ENCODE measurements around the gene PTPRM.
A peak's percentile ranks its signal among the peaks of the same experiment; 100 is the strongest.

The PTPRM gene

GRCh38 chr18:7871560-7872456 lies 304.7 kb downstream of the PTPRM start:
- no peak for DNase-seq

DNA sequence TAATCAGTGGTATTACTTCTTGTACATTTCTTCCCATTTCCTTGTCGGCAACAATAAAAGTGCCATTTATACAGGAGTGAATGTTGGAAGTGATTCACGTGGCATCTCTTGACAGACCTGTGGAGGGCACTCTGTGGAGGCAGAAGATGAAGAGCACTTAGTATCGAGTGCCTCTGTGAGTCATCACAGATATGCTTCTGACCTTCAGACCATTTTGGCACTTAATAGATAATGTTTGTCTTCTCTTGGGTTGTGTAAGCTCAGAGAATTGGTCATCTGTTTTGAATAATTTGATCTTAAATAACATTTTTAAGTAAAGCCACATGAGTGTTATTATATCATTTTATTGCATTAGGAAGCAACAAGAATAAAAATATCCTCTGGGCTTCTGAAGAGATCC lies 305.5 kb downstream of the PTPRM start:
- DNase-seq: peak; percentile 26

- no peak for DNase-seq
Measured at GRCh38 chr18:7873316-7873715, 306.2 kb downstream of the PTPRM start.

- DNase-seq: no peak
Measured at GRCh38 chr18:7876354-7877104, 309.4 kb downstream of the PTPRM start.

GRCh38 chr18:7877609-7878008 lies 310.5 kb downstream of the PTPRM start:
- no peak for DNase-seq

- DNase-seq: no peak
Measured at GRCh38 chr18:7878265-7879211, 311.4 kb downstream of the PTPRM start.

DNA sequence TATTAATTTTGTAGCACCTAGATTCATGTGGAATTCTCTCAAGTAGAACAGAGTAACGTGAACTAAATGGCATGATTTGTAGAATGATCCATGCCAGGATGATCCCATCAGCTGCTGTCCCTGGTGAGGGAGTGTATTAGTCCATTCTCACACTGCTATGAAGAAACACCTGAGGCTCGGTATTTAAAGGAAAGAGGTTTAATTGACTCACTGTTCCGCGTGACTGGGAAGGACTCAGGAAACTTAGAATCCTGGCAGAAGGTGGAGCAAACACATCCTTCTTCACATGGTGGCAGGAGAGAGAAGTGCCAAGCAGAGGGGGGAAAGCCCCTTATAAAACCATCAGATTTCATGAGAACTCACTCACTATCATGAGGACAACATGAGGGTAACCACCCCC lies 312.6 kb downstream of the PTPRM start:
- no peak for DNase-seq

DNA sequence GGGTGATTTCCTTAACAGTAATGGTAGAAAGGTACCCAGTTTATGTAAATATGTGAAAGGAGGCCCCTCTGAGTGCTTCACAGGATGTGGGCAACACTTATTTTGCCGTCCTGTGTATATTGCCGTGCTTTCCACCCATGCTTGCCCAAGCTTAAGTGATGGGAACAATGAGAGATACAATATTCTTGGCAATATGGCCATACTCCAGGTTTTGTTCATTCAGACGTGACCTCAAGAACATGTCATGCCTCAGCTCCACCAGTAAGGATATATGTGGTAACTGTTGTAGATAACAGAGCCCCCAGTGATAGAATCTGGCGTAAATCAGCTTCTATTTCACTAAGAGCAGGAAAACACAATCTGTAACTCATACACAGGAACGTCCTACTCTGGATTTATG lies 318.7 kb downstream of the PTPRM start:
- peak; percentile 39 for DNase-seq

GRCh38 chr18:7886436-7886835 lies 319.3 kb downstream of the PTPRM start:
- DNase-seq: no peak

- DNase-seq: no peak
Measured at GRCh38 chr18:7889515-7889914, 322.4 kb downstream of the PTPRM start.

GRCh38 chr18:7890075-7890474 lies 323.0 kb downstream of the PTPRM start:
- DNase-seq: no peak

DNA sequence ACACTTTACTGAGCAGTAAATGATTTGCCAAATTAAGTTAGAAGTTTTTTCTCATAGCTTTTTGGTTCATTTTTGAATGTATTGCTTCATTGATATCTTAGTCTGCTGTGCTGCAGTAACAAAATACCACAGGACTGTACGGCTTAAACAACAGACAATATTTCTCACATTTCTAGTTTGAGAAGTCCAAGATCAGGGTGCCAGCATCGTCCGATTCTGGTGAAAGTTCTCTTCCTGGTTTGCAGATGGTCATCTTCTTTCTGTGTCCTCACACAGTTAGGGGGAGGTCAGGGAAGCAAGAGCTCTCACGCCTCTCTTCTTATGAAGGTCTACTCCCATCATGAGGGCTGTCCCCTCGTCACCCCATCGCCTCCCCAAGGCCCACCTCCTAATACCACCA lies 325.4 kb downstream of the PTPRM start:
- DNase-seq: no peak

- no peak for DNase-seq
Measured at GRCh38 chr18:7894592-7894991, 327.5 kb downstream of the PTPRM start.

DNA sequence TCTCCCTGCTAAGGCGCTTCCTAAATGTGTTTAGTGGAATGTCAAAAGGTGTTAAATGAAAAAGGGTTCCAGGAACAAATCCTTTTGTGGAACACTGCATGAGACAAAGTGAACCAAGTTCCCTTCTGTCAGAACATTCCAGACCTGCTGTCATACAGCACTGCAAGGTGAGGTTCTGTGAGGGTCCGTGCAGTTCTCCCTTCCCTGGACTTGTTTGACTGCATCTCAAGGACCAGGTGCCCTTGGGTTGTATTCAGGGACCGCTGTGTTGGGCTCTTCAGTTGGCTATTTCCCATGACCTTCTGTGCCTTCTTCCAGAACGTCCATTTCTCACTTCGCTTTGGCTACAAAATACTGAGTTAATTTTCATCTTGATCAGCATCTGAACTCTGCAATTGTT lies 328.2 kb downstream of the PTPRM start:
- no peak for DNase-seq

DNA sequence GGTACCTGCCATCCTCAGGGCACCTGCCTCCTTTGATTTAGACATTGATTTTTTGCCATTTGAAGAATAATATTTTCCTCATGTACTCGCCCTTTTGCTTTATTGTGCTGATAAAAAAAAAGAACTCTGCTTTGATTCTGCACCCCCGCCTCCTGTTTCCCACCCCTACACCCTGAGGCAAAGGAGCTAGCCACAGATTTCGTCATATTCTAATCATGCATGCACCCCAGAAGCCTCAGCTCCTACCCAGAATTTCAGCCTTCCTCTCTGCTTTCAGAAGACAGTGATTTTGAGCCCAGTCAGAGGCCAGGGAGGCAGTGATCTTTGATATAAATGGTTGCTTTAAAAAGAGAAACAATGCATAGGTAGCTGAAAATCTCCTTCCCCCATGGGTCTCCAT lies 329.0 kb downstream of the PTPRM start:
- no peak for DNase-seq

GRCh38 chr18:7896805-7897518 lies 329.8 kb downstream of the PTPRM start:
- DNase-seq: no peak

DNA sequence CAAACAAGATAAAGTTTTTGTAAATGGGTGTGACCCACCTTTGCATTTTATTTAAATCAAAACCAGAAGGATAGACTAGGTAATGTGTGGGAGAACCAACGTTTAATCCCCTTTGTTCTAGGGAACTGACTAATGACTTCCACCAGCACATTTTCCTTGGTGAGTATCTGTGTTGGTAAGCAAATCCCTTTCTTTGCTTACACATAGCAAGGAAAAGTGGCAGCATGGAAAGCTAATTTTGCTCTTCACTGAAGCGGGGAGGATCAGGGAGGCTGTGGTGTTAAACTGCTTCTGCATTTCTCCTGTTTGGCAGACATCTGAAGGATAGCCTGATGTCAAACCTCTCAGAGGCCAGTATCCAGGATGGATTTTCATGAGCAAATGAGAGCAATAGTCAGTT lies 331.1 kb downstream of the PTPRM start:
- DNase-seq: no peak

GRCh38 chr18:7899078-7899477 lies 332.0 kb downstream of the PTPRM start:
- no peak for DNase-seq

DNA sequence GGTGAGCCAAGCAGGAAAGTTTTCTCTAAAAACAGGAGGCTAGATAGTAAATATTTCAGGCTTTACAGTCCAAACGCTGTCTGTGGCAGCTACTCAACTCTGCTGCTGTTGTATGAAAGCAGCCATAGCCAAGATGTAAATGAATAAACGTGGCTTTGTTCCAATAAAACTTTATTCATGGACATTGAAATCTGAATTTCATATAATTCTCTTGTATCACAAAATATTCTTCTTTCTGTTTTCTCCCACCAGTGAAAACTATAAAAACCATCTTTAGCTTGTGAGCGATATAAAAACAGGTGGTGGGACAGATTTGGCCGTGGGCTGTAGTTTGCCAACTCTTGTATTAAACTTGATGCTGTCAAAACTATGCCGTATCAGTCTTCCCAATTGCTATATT lies 333.0 kb downstream of the PTPRM start:
- DNase-seq: no peak

DNA sequence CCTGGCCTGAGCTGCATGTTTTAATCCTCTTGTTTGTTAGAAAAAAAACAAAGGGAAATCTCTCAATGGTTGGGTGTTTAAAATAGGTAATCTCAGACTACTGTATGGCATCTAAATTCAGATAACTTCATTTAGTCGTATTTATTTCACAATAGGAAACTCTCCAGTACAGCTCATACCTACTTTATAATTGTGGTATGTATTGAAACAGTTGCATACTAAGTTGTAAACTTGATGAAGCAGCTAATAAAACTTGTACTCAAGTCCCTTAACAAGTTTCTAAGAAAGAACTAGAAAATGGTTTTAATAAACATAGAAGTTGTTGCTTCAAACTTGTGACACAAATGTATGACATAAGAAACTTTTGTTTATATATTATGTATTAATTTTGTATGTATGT lies 334.5 kb downstream of the PTPRM start:
- no peak for DNase-seq

GRCh38 chr18:7902399-7902839 lies 335.3 kb downstream of the PTPRM start:
- DNase-seq: no peak

GRCh38 chr18:7904529-7904928 lies 337.4 kb downstream of the PTPRM start:
- no peak for DNase-seq

Measured in NCI-H345 (cell line).